Measurements from ENCODE around the gene DGCR8. TPM values are rescaled to one million over a fixed set of nuclear protein-coding genes. Genes with fewer than 3 reads are reported as not detected.

Gene DGCR8
- total RNA-seq, 1 donor from 2014 or later, result 29.0 TPM

- H3K36me3 ChIP-seq (ENCODE audit: insufficient read depth, low read length), result no peaks in the 10 kb centered on the region
- Mint-ChIP-seq H3K27me3 (ENCODE audit: low read depth, unreplicated experiment) (no peaks in the 10 kb centered on the region), H3K4me3 (ENCODE audit: unreplicated experiment) (no peak overlapping the region), H3K4me1 (ENCODE audit: low read depth, unreplicated experiment) (peaks cover 22% of the 10 kb centered on the region), H3K36me3 (ENCODE audit: low read depth, unreplicated experiment) (peaks cover 10% of the 10 kb centered on the region), H3K9me3 (ENCODE audit: unreplicated experiment) (no peaks in the 10 kb centered on the region), H3K27ac (ENCODE audit: unreplicated experiment) (no peak overlapping the region)
- H3K79me2 ChIP-seq (ENCODE audit: insufficient read depth, low read length), result peaks cover 91% of the 10 kb centered on the region
- no peak overlapping the region for H3K4me2 ChIP-seq (ENCODE audit: low read length)
- H2AFZ ChIP-seq (ENCODE audit: low read depth, low read length), result no peak overlapping the region
- no peak for DNase-seq (ENCODE audit: low read depth)
- peaks cover 72% of the 10 kb centered on the region for H4K20me1 ChIP-seq (ENCODE audit: insufficient read depth, low read length)
- H3K4me1 ChIP-seq (ENCODE audit: insufficient read depth, low read length), result peaks cover 26% of the 10 kb centered on the region
- no peak overlapping the region for H3K9ac ChIP-seq (ENCODE audit: low read length)
- no peaks in the 10 kb centered on the region for H3K27me3 ChIP-seq (ENCODE audit: insufficient read depth, low read length)
- no peak overlapping the region for H3K4me3 ChIP-seq (ENCODE audit: insufficient read depth, low read depth, low read length)
- no peak for FAIRE-seq
- no peaks in the 10 kb centered on the region for H3K9me3 ChIP-seq (ENCODE audit: insufficient read depth, low read depth, low read length)
- no peak for TF ChIP-seq EZH2 (IDR thresholded peaks at IDR 0.05; ENCODE audit: insufficient read depth, low read length)
- TF ChIP-seq CTCF (IDR thresholded peaks at IDR 0.05; ENCODE audit: insufficient read depth, low read depth, low read length), result no peak
- no peak overlapping the region for H3K27ac ChIP-seq (ENCODE audit: low read depth, low read length)
Measured at GRCh38 chr22:20136603-20136873, 56.5 kb downstream of the DGCR8 start.

GRCh38 chr22:20137113-20137512, 57.1 kb downstream of the DGCR8 start:
- Histone ChIP-seq H4K20me1 (ENCODE audit: insufficient read depth, low read length) (peaks cover 78% of the 10 kb centered on the region), H3K27me3 (ENCODE audit: insufficient read depth, low read length) (no peaks in the 10 kb centered on the region), H3K27ac (ENCODE audit: low read depth, low read length) (no peak overlapping the region), H3K4me2 (ENCODE audit: low read length) (no peak overlapping the region), H3K36me3 (ENCODE audit: insufficient read depth, low read length) (no peaks in the 10 kb centered on the region), H3K79me2 (ENCODE audit: insufficient read depth, low read length) (peaks cover 88% of the 10 kb centered on the region), H3K9ac (ENCODE audit: low read length) (no peak overlapping the region), H2AFZ (ENCODE audit: low read depth, low read length) (no peak overlapping the region), H3K4me3 (ENCODE audit: insufficient read depth, low read depth, low read length) (no peak overlapping the region), H3K9me3 (ENCODE audit: insufficient read depth, low read depth, low read length) (no peaks in the 10 kb centered on the region), H3K4me1 (ENCODE audit: insufficient read depth, low read length) (peaks cover 32% of the 10 kb centered on the region)
- DNase-seq (ENCODE audit: low read depth) (no peak), FAIRE-seq (no peak)
- TF ChIP-seq CTCF (IDR thresholded peaks at IDR 0.05; ENCODE audit: insufficient read depth, low read depth, low read length) (no peak), EZH2 (IDR thresholded peaks at IDR 0.05; ENCODE audit: insufficient read depth, low read length) (no peak)
- H3K36me3 Mint-ChIP-seq (ENCODE audit: low read depth, unreplicated experiment), result peaks cover 10% of the 10 kb centered on the region
- H3K4me1 Mint-ChIP-seq (ENCODE audit: low read depth, unreplicated experiment), result peaks cover 25% of the 10 kb centered on the region
- peak overlapping the region; percentile 27 for H3K4me3 Mint-ChIP-seq (ENCODE audit: unreplicated experiment)
- H3K27me3 Mint-ChIP-seq (ENCODE audit: low read depth, unreplicated experiment), result no peaks in the 10 kb centered on the region
- no peaks in the 10 kb centered on the region for H3K9me3 Mint-ChIP-seq (ENCODE audit: unreplicated experiment)
- no peak overlapping the region for H3K27ac Mint-ChIP-seq (ENCODE audit: unreplicated experiment)

GRCh38 chr22:20137671-20138416, 57.8 kb downstream of the DGCR8 start:
- Histone ChIP-seq H3K4me2 (ENCODE audit: low read length) (peak overlapping the region; percentile 22), H3K27ac (ENCODE audit: low read depth, low read length) (no peak overlapping the region), H3K27me3 (ENCODE audit: insufficient read depth, low read length) (no peaks in the 10 kb centered on the region), H3K4me3 (ENCODE audit: insufficient read depth, low read depth, low read length) (no peak overlapping the region), H3K36me3 (ENCODE audit: insufficient read depth, low read length) (no peaks in the 10 kb centered on the region), H2AFZ (ENCODE audit: low read depth, low read length) (no peak overlapping the region), H3K9ac (ENCODE audit: low read length) (peak overlapping the region; percentile 10), H3K9me3 (ENCODE audit: insufficient read depth, low read depth, low read length) (no peaks in the 10 kb centered on the region), H3K4me1 (ENCODE audit: insufficient read depth, low read length) (peaks cover 30% of the 10 kb centered on the region), H4K20me1 (ENCODE audit: insufficient read depth, low read length) (peaks cover 76% of the 10 kb centered on the region), H3K79me2 (ENCODE audit: insufficient read depth, low read length) (peaks cover 80% of the 10 kb centered on the region)
- Mint-ChIP-seq H3K4me3 (ENCODE audit: unreplicated experiment) (no peak overlapping the region), H3K36me3 (ENCODE audit: low read depth, unreplicated experiment) (peaks cover 10% of the 10 kb centered on the region), H3K27ac (ENCODE audit: unreplicated experiment) (no peak overlapping the region), H3K27me3 (ENCODE audit: low read depth, unreplicated experiment) (no peaks in the 10 kb centered on the region), H3K4me1 (ENCODE audit: low read depth, unreplicated experiment) (peaks cover 25% of the 10 kb centered on the region), H3K9me3 (ENCODE audit: unreplicated experiment) (no peaks in the 10 kb centered on the region)
- DNase-seq (ENCODE audit: low read depth), result no peak
- FAIRE-seq, result no peak
- TF ChIP-seq EZH2 (IDR thresholded peaks at IDR 0.05; ENCODE audit: insufficient read depth, low read length) (no peak), CTCF (IDR thresholded peaks at IDR 0.05; ENCODE audit: insufficient read depth, low read depth, low read length) (no peak)

All from astrocyte (in vitro differentiated cells and primary cell).